Esophagus muscularis mucosa (tissue), 4 donors: ENCODE data around the gene MS4A6A.

Experiments used
- CTCF ChIP-seq, 3 experiments: fragments of 200-600 bp in 2 of 3; fragments of 450-650 bp in 1 of 3; sonication (generic) in 2 of 3; IDR thresholded peaks; one replicate each; pipeline ENCODE4 v1.5.1; 2017 to 2019; ENCODE audit warnings: antibody characterized with exemption in 3 of 3, mild to moderate bottlenecking in 2 of 3, moderate library complexity in 1 of 3
- EP300 ChIP-seq: sonication (generic); formaldehyde crosslinking; IDR thresholded peaks from one replicate; pipeline ENCODE4 v1.6.1; 2017; ENCODE audit warnings: antibody characterized with exemption
- POLR2A ChIP-seq: fragments of 450-650 bp; IDR thresholded peaks from one replicate; pipeline ENCODE4 v1.6.1; 2017; ENCODE audit warnings: antibody characterized with exemption, moderate library complexity, mild to moderate bottlenecking, low read depth
- POLR2AphosphoS5 ChIP-seq, 2 donors: sonication (generic); formaldehyde crosslinking; IDR thresholded peaks; one replicate each; pipeline ENCODE4 v1.6.1; 2017; ENCODE audit warnings: antibody characterized with exemption in 2 of 2

GRCh38 chr11:60214386-60214785, 31.5 kb upstream of the MS4A6A start:
- no peak for TF ChIP-seq POLR2A
- no peak for TF ChIP-seq CTCF (IDR thresholded peaks at IDR 0.05)
- TF ChIP-seq POLR2AphosphoS5 (IDR thresholded peaks at IDR 0.05): no peak
- TF ChIP-seq EP300: no peak
